Panc1 (cell line): ENCODE measurements around the gene DACT1.

Experiments used
- POLR2AphosphoS5 ChIP-seq: IDR thresholded peaks from 2 replicates; pipeline ENCODE4 v1.6.1; 2012; ENCODE audit warnings: mild to moderate bottlenecking, low read depth, low read length, moderate library complexity
- SIN3A ChIP-seq: IDR thresholded peaks from 2 replicates; pipeline ENCODE4 v1.6.1; 2012; ENCODE audit warnings: low read depth, mild to moderate bottlenecking, low read length, moderate library complexity, borderline replicate concordance; ENCODE audit not compliant: insufficient read depth
- TCF7L2 ChIP-seq: IDR thresholded peaks from 2 replicates; pipeline ENCODE4 v1.6.1; 2011; ENCODE audit warnings: mild to moderate bottlenecking, low read depth, low read length, inconsistent platforms
- TF ChIP-seq, protein P1 (sequence below): fragments of 450-650 bp; IDR thresholded peaks from 2 replicates; pipeline ENCODE4 v1.5.1; 2017; ENCODE audit warnings: mild to moderate bottlenecking
- TF ChIP-seq, protein P2 (sequence below), 2 experiments: IDR thresholded peaks; 2 replicates each; pipeline ENCODE4 v1.6.1; 2011 to 2012; ENCODE audit warnings: low read depth in 2 of 2, control low read depth in 1 of 2, low read length in 1 of 2, mild to moderate bottlenecking in 1 of 2, moderate library complexity in 1 of 2; ENCODE audit not compliant: insufficient read depth in 1 of 2

DNA sequence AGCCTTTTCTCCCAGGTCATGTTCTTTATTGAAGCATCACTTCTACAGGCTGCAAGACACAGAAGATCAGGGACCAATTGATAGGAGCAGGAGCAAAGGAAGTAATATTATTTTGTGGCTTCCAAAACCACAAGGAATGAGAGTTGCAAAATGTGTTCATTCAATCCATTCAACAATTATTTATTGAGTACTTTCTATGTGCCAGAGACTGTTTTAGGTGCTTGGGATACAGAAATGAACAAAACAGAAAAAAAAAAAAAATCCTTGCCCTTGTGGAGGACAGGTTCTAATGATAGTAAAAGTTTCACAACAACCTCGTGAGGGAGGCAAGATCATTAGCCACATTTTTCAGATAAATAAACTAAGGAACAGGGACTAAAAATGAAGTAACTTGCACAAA is 20.1 kb upstream of the DACT1 start:
- TF ChIP-seq, protein P1, sequence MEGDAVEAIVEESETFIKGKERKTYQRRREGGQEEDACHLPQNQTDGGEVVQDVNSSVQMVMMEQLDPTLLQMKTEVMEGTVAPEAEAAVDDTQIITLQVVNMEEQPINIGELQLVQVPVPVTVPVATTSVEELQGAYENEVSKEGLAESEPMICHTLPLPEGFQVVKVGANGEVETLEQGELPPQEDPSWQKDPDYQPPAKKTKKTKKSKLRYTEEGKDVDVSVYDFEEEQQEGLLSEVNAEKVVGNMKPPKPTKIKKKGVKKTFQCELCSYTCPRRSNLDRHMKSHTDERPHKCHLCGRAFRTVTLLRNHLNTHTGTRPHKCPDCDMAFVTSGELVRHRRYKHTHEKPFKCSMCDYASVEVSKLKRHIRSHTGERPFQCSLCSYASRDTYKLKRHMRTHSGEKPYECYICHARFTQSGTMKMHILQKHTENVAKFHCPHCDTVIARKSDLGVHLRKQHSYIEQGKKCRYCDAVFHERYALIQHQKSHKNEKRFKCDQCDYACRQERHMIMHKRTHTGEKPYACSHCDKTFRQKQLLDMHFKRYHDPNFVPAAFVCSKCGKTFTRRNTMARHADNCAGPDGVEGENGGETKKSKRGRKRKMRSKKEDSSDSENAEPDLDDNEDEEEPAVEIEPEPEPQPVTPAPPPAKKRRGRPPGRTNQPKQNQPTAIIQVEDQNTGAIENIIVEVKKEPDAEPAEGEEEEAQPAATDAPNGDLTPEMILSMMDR, result no peak
- no peak for TF ChIP-seq TCF7L2
- TF ChIP-seq POLR2AphosphoS5, result no peak
- no peak for TF ChIP-seq SIN3A
- TF ChIP-seq, protein P2, sequence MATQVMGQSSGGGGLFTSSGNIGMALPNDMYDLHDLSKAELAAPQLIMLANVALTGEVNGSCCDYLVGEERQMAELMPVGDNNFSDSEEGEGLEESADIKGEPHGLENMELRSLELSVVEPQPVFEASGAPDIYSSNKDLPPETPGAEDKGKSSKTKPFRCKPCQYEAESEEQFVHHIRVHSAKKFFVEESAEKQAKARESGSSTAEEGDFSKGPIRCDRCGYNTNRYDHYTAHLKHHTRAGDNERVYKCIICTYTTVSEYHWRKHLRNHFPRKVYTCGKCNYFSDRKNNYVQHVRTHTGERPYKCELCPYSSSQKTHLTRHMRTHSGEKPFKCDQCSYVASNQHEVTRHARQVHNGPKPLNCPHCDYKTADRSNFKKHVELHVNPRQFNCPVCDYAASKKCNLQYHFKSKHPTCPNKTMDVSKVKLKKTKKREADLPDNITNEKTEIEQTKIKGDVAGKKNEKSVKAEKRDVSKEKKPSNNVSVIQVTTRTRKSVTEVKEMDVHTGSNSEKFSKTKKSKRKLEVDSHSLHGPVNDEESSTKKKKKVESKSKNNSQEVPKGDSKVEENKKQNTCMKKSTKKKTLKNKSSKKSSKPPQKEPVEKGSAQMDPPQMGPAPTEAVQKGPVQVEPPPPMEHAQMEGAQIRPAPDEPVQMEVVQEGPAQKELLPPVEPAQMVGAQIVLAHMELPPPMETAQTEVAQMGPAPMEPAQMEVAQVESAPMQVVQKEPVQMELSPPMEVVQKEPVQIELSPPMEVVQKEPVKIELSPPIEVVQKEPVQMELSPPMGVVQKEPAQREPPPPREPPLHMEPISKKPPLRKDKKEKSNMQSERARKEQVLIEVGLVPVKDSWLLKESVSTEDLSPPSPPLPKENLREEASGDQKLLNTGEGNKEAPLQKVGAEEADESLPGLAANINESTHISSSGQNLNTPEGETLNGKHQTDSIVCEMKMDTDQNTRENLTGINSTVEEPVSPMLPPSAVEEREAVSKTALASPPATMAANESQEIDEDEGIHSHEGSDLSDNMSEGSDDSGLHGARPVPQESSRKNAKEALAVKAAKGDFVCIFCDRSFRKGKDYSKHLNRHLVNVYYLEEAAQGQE (IDR thresholded peaks at IDR 0.05; ENCODE audit: insufficient read depth in 1 of 2, low read depth in 2 of 2, low read length in 1 of 2), result no peak
